DND-41 (cell line): ENCODE results near the gene EPS15.
"Not testable (repeated sequence)": the region's sequence is repeated elsewhere in the genome, so short reads cannot be mapped to it uniquely, and the experiment has no call there.

Source experiments
- ATAC-seq: fragments of 200-7000 bp; cut with Tn5 transposase; 3 replicates; pipeline ENCODE4 v1.9.1; 2021; ENCODE audit warnings: low read depth; ENCODE audit not compliant: insufficient read depth
- DNase-seq: peaks from one replicate; pipeline ENCODE4 v3.0.0-alpha.2; 2020
- H2AFZ ChIP-seq: 2 replicates; pipeline ENCODE4 v1.6.0; 2012; ENCODE audit warnings: low read depth, low read length
- H3K27ac ChIP-seq: 2 replicates; pipeline ENCODE4 v1.5.1; 2012; ENCODE audit warnings: low read length, inconsistent platforms
- H3K27me3 ChIP-seq: fragments of 200-600 bp; sonication (generic); 2 replicates; pipeline ENCODE4 v1.6.0; 2012; ENCODE audit warnings: low read length, mild to moderate bottlenecking, inconsistent platforms; ENCODE audit not compliant: insufficient read depth, poor library complexity
- H3K36me3 ChIP-seq: 2 replicates; pipeline ENCODE4 v1.5.1; 2012; ENCODE audit warnings: low read length, inconsistent platforms; ENCODE audit not compliant: insufficient read depth
- H3K4me1 ChIP-seq: 2 replicates; pipeline ENCODE4 v1.5.1; 2012; ENCODE audit warnings: mild to moderate bottlenecking, low read length; ENCODE audit not compliant: insufficient read depth
- H3K4me2 ChIP-seq: 2 replicates; pipeline ENCODE4 v1.6.0; 2012; ENCODE audit warnings: mild to moderate bottlenecking, moderate library complexity, low read length, inconsistent platforms; ENCODE audit not compliant: insufficient read depth
- H3K4me3 ChIP-seq, 2 experiments: fragments of 200-600 bp in 1 of 2; shearing (Covaris generic) in 1 of 2; 2 replicates each; pipeline ENCODE4 v1.5.1; 2012 to 2016; ENCODE audit warnings: inconsistent platforms in 2 of 2, low read length in 2 of 2, mild to moderate bottlenecking in 2 of 2, low read depth in 1 of 2, moderate library complexity in 1 of 2
- H3K79me2 ChIP-seq: 2 replicates; pipeline ENCODE4 v1.6.0; 2012; ENCODE audit warnings: low read length, inconsistent platforms; ENCODE audit not compliant: insufficient read depth
- H3K9ac ChIP-seq: 2 replicates; pipeline ENCODE4 v1.6.0; 2012; ENCODE audit warnings: low read depth, mild to moderate bottlenecking, inconsistent platforms, low read length, moderate library complexity
- H3K9me3 ChIP-seq: 2 replicates; pipeline ENCODE4 v1.5.1; 2012; ENCODE audit warnings: low read length, moderate library complexity, mild to moderate bottlenecking, inconsistent platforms; ENCODE audit not compliant: insufficient read depth, severe bottlenecking
- H4K20me1 ChIP-seq: 2 replicates; pipeline ENCODE4 v1.6.0; 2012; ENCODE audit warnings: low read length; ENCODE audit not compliant: insufficient read depth
- CTCF ChIP-seq: IDR thresholded peaks from 2 replicates; pipeline ENCODE4 v1.5.1; 2012; ENCODE audit warnings: borderline replicate concordance, low read length, moderate library complexity, mild to moderate bottlenecking; ENCODE audit not compliant: poor library complexity, severe bottlenecking; ENCODE audit errors: extremely low read depth
- EZH2 ChIP-seq: IDR thresholded peaks from 3 replicates; pipeline ENCODE4 v1.6.1; 2012; ENCODE audit warnings: borderline replicate concordance, low read depth, mild to moderate bottlenecking, moderate library complexity, low read length, inconsistent platforms; ENCODE audit not compliant: severe bottlenecking

Gene EPS15

GRCh38 chr1:51416910-51417309 lies 102.2 kb downstream of the EPS15 start:
- peaks cover 3% of the 10 kb centered on the region; the same call in 1 of the 2 replicates for H3K36me3 ChIP-seq
- H3K27me3 ChIP-seq: no peaks in the 10 kb centered on the region
- no peak overlapping the region for H2AFZ ChIP-seq
- no peak overlapping the region for H3K4me2 ChIP-seq
- no peak overlapping the region for H3K4me3 ChIP-seq
- H4K20me1 ChIP-seq: no peaks in the 10 kb centered on the region
- no peak overlapping the region for H3K27ac ChIP-seq
- ATAC-seq (no peak), DNase-seq (no peak)
- no peaks in the 10 kb centered on the region for H3K79me2 ChIP-seq
- no peak overlapping the region for H3K9ac ChIP-seq
- H3K4me1 ChIP-seq: no peaks in the 10 kb centered on the region
- TF ChIP-seq CTCF: no peak
- TF ChIP-seq EZH2: no peak
- no peaks in the 10 kb centered on the region for H3K9me3 ChIP-seq

- Histone ChIP-seq H3K4me1 (no peaks in the 10 kb centered on the region), H3K9ac (no peak overlapping the region), H3K9me3 (no peaks in the 10 kb centered on the region), H3K79me2 (no peaks in the 10 kb centered on the region), H4K20me1 (no peaks in the 10 kb centered on the region), H3K27me3 (no peaks in the 10 kb centered on the region), H2AFZ (no peak overlapping the region), H3K4me3 (no peak overlapping the region), H3K4me2 (no peak overlapping the region), H3K36me3 (peaks cover 3% of the 10 kb centered on the region; the same call in 1 of the 2 replicates), H3K27ac (no peak overlapping the region)
- DNase-seq (no peak), ATAC-seq (no peak)
- TF ChIP-seq CTCF (no peak), EZH2 (no peak)
These were observed 103.1 kb downstream of the EPS15 start for GRCh38 chr1:51415963-51416362.

- Histone ChIP-seq H3K27ac (no peak overlapping the region), H3K4me1 (no peaks in the 10 kb centered on the region), H3K9ac (no peak overlapping the region)
These were observed 104.3 kb downstream of the EPS15 start for GRCh38 chr1:51414811-51415210.

GRCh38 chr1:51411820-51412219 lies 107.2 kb downstream of the EPS15 start:
- H3K9me3 ChIP-seq, ATAC-seq: not testable (repeated sequence)
- H3K36me3 ChIP-seq: peaks cover 24% of the 10 kb centered on the region

More at GRCh38 chr1:51414811-51415210, 104.3 kb downstream of the EPS15 start:
- Histone ChIP-seq H3K4me3 (no peak overlapping the region), H3K79me2 (no peaks in the 10 kb centered on the region), H2AFZ (no peak overlapping the region), H3K27me3 (no peaks in the 10 kb centered on the region), H3K4me2 (no peak overlapping the region), H3K9me3 (no peaks in the 10 kb centered on the region), H4K20me1 (no peaks in the 10 kb centered on the region), H3K36me3 (no peaks in the 10 kb centered on the region; the same call in 1 of the 2 replicates)
- ATAC-seq: no peak
- TF ChIP-seq CTCF (no peak), EZH2 (no peak)
- no peak for DNase-seq

More at GRCh38 chr1:51411820-51412219, 107.2 kb downstream of the EPS15 start:
- H2AFZ ChIP-seq, DNase-seq, H3K4me2 ChIP-seq, H3K9ac ChIP-seq, H3K27ac ChIP-seq, H3K27me3 ChIP-seq, H3K4me3 ChIP-seq, H3K4me1 ChIP-seq, H4K20me1 ChIP-seq, H3K79me2 ChIP-seq: not testable (repeated sequence)
